Ectodermal cell (in vitro differentiated cells): ENCODE results near the gene PIRT. TPM values are rescaled to one million over a fixed set of nuclear protein-coding genes. Genes with fewer than 3 reads are reported as not detected.
"Not testable (repeated sequence)": the region's sequence is repeated elsewhere in the genome, so short reads cannot be mapped to it uniquely, and the experiment has no call there.

ENCODE experiments used
- H3K27ac ChIP-seq: 2 replicates; pipeline ENCODE4 v1.7.0; 2013; ENCODE audit warnings: mild to moderate bottlenecking, low read depth, low read length; ENCODE audit not compliant: insufficient read depth, poor library complexity, severe bottlenecking
- H3K27me3 ChIP-seq: 2 replicates; pipeline ENCODE4 v1.7.0; 2013; ENCODE audit warnings: mild to moderate bottlenecking, low read length; ENCODE audit not compliant: insufficient read depth, control insufficient read depth, poor library complexity, severe bottlenecking
- H3K36me3 ChIP-seq: one replicate; pipeline ENCODE4 v1.7.0; 2013; ENCODE audit warnings: low read length; ENCODE audit not compliant: control insufficient read depth, insufficient read depth
- H3K4me1 ChIP-seq: one replicate; pipeline ENCODE4 v1.7.0; 2013; ENCODE audit warnings: low read length; ENCODE audit not compliant: control insufficient read depth, insufficient read depth
- H3K4me3 ChIP-seq: 2 replicates; pipeline ENCODE4 v1.7.0; 2013; ENCODE audit warnings: low read depth, low read length, control low read depth; ENCODE audit not compliant: insufficient read depth
- H3K9me3 ChIP-seq: 2 replicates; pipeline ENCODE4 v1.7.0; 2013; ENCODE audit warnings: mild to moderate bottlenecking, low read length, moderate library complexity; ENCODE audit not compliant: control insufficient read depth
- WGBS, 2 experiments: methylation state at CpG; one replicate each; pipeline ENCODE4 v1.1.7; 2013; ENCODE audit warnings: missing lambda C conversion rate in 2 of 2; 5-methylcytosine and 5-hydroxymethylcytosine counted together
- polyA plus RNA-seq, 4 experiments: library from polyadenylated mRNA; stranded (reverse); fragments of 50-300 nt; gene quantifications; one replicate each; pipeline ENCODE4 v1.2.3, GENCODE V29; 2013

Gene PIRT
- not detected for polyA plus RNA-seq (2013, experiment 1 of 4)
- polyA plus RNA-seq (2013, experiment 2 of 4), result not detected
- polyA plus RNA-seq (2013, experiment 3 of 4), result not detected
- not detected for polyA plus RNA-seq (2013, experiment 4 of 4)

- Histone ChIP-seq H3K9me3 (no peaks in the 10 kb centered on the region), H3K27me3 (no peaks in the 10 kb centered on the region), H3K27ac (no peak within 1 kb of the TSS), H3K36me3 (no peaks in the 10 kb centered on the region), H3K4me1 (no peaks in the 10 kb centered on the region), H3K4me3 (no peak within 1 kb of the TSS)
- WGBS, 2 experiments, result 78 to 81% methylated on average over 8 of the region's 8 CpGs
Measured at GRCh38 chr17:10837921-10838320, at the start of gene PIRT. Gene PIRT, minus strand, starts transcription at chr17:10838087. Its CDS starts 12,442 bp downstream, at chr17:10825645.

- Histone ChIP-seq H3K27me3 (no peaks in the 10 kb centered on the region), H3K4me3 (no peak overlapping the region), H3K27ac (no peak overlapping the region), H3K4me1 (no peaks in the 10 kb centered on the region), H3K9me3 (no peaks in the 10 kb centered on the region), H3K36me3 (no peaks in the 10 kb centered on the region)
- 60 to 63% methylated on average over 4 of the region's 4 CpGs for WGBS, 2 experiments
Measured at GRCh38 chr17:10881959-10882358, 44.1 kb upstream of the PIRT start.

- 47 to 56% methylated on average over 9 of the region's 9 CpGs for WGBS, 2 experiments
- H3K9me3 ChIP-seq, result no peaks in the 10 kb centered on the region
- H3K36me3 ChIP-seq, result no peaks in the 10 kb centered on the region
- no peaks in the 10 kb centered on the region for H3K4me1 ChIP-seq
- no peaks in the 10 kb centered on the region for H3K27me3 ChIP-seq
- H3K27ac ChIP-seq, result no peak overlapping the region
- H3K4me3 ChIP-seq, result no peak overlapping the region
Measured at GRCh38 chr17:10879190-10879836, 41.4 kb upstream of the PIRT start.

- Histone ChIP-seq H3K27ac (no peak overlapping the region), H3K36me3 (no peaks in the 10 kb centered on the region), H3K9me3 (no peaks in the 10 kb centered on the region), H3K27me3 (no peaks in the 10 kb centered on the region), H3K4me3 (no peak overlapping the region), H3K4me1 (no peaks in the 10 kb centered on the region)
- WGBS, 2 experiments, result 7 to 12% methylated on average over 7 of the region's 7 CpGs
Measured at GRCh38 chr17:10875984-10876555, 38.2 kb upstream of the PIRT start.

- Histone ChIP-seq H3K27ac (no peak overlapping the region), H3K27me3 (no peaks in the 10 kb centered on the region), H3K9me3 (no peaks in the 10 kb centered on the region), H3K4me1 (no peaks in the 10 kb centered on the region), H3K36me3 (no peaks in the 10 kb centered on the region), H3K4me3 (no peak overlapping the region)
- 39 to 48% methylated on average over 8 to 9 of the region's 9 CpGs for WGBS, 2 experiments
Measured at GRCh38 chr17:10875430-10875851, 37.6 kb upstream of the PIRT start.

DNA sequence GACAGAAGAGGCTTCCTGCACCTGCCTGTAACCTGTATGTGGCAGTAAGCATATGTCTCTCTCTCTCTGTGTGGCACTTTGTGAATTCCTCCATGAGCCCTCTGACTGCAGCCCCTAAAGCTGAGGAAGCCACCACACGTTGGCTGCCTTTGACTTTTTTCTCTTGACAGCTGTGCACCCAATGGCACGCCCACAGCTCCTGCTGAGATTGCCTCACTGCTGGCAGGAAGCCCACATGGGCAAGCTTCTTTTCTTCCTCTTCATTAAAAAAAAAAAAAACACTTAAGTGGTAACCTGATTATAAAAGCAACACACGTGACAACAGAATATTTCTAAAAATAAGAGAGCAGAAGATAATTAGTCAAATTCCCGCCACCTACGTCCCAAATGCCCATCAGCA lies 34.0 kb upstream of the PIRT start:
- Histone ChIP-seq H3K9me3 (no peaks in the 10 kb centered on the region), H3K27me3 (no peaks in the 10 kb centered on the region)
- 70 to 72% methylated on average over 4 to 5 of the region's 5 CpGs for WGBS, 2 experiments

DNA sequence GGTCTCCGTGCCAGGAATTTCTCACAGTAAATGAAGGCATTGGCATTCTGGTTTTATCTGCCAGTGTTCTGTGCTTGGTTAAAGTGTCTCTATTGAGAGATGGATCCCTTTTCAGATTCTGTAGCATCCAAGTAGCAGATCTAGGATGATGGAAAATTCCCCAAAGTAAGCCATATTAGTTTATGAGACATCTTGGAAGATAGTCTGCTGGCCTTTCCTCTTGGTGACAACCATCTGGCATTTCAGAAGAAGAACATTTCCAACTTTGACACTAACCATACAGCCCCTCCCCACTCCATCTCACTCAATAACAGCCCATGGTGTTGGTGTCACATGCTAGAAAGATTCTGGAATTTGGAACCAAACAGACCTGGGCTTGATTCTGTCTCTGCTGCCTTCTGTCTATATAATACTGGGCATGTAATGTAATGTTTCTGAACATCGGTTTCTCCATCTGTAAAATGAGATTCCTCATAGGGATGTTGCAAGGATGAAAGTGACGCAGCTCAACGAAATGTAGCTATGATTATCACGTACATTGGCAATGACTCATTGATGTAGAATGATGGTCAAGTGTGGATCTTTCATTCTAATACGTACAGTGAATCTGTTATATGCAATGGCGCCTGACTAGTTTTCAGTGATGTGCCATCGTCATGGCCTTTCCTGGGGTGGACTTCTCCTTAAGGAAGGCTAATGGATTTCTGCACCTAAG lies 32.6 kb upstream of the PIRT start:
- Histone ChIP-seq H3K9me3 (no peaks in the 10 kb centered on the region), H3K27me3 (no peaks in the 10 kb centered on the region), H3K4me3 (no peak overlapping the region), H3K36me3 (no peaks in the 10 kb centered on the region), H3K27ac (no peak overlapping the region), H3K4me1 (no peaks in the 10 kb centered on the region)
- WGBS, 2 experiments, result 94 to 96% methylated on average over 8 of the region's 8 CpGs

More for the DNA sequence above, 34.0 kb upstream of the PIRT start:
- Histone ChIP-seq H3K4me1 (no peaks in the 10 kb centered on the region), H3K36me3 (no peaks in the 10 kb centered on the region), H3K4me3 (no peak overlapping the region), H3K27ac (no peak overlapping the region)

GRCh38 chr17:10868744-10869143 lies 30.9 kb upstream of the PIRT start:
- 89 to 90% methylated on average over 2 of the region's 2 CpGs for WGBS, 2 experiments
- H3K9me3 ChIP-seq, H3K27ac ChIP-seq: not testable (repeated sequence)

DNA sequence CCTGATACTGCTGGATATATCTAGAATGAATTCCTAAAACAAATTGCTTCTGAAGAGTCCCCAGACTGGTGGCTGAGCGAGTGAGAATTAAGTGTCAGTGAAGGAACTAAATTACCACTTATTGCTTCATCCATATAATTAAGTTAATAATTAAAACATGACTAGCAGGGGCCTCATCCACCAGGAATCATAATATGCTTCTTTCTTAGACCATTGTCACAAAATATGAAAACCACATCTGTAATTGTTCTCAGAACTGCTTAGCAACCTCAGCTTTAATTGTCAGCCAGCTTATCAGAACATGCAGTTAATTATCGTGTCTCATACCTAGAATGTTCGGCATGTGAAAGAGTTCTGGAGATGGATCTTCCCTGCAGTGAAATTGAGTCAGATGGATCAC lies 21.2 kb upstream of the PIRT start:
- Histone ChIP-seq H3K4me3 (no peak overlapping the region), H3K4me1 (no peaks in the 10 kb centered on the region), H3K27ac (no peak overlapping the region), H3K36me3 (no peaks in the 10 kb centered on the region), H3K9me3 (no peaks in the 10 kb centered on the region), H3K27me3 (no peaks in the 10 kb centered on the region)
- WGBS, 2 experiments, result 97 to 98% methylated on average over 3 of the region's 3 CpGs

More at GRCh38 chr17:10868744-10869143, 30.9 kb upstream of the PIRT start:
- not testable (repeated sequence) for H3K36me3 ChIP-seq, H3K27me3 ChIP-seq, H3K4me1 ChIP-seq, H3K4me3 ChIP-seq

GRCh38 chr17:10857976-10858375 lies 20.1 kb upstream of the PIRT start:
- H3K9me3 ChIP-seq, result no peaks in the 10 kb centered on the region
- H3K4me1 ChIP-seq, result no peaks in the 10 kb centered on the region
- no peak overlapping the region for H3K4me3 ChIP-seq
- no peaks in the 10 kb centered on the region for H3K36me3 ChIP-seq
- H3K27me3 ChIP-seq, result no peaks in the 10 kb centered on the region
- no peak overlapping the region for H3K27ac ChIP-seq
- WGBS, 2 experiments, result 68 to 69% methylated on average over 4 of the region's 4 CpGs
